Measurements from ENCODE around the gene FOXJ1.

DNA sequence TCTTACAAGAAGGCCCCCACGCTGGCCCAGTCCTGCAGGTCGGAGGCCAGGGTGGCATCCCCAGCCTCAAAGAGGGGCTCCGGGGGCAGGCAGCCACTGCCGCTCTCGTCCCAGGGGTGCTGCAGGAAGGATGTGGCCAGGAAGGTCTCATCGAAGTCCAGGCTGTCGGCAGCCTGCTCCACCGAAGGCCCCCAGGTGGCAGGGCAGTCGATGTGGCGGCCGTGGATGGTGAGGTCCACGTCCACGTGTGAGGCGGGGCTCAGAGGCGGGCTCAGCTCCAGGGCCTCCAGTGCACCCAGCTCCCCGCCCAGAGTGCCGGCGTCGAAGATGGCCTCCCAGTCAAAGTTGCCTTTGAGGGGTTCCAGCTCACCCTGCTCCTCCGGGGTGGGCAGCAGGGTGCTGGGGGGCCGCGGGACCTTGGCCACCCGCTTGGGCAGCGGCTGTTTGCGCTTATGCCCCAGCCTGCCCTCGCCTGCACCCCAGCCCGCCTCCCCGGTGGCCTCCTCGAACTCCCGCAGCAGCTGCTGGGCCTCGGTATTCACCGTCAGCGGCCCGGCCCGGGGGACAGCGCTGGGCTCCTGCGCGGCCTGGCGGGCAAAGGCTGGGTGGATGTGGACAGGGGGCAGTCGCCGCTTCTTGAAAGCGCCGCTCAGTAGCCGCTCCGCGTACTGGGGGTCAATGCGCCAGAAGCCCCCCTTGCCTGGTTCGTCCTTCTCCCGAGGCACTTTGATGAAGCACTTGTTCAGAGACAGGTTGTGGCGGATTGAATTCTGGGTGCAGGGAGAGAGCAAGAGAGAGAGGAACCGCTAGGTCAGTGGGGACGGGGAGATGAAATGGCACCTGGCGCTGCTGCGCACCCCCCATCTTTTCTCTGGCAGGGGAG, 3.5 kb downstream of the FOXJ1 start:
- TF ChIP-seq, protein P1, sequence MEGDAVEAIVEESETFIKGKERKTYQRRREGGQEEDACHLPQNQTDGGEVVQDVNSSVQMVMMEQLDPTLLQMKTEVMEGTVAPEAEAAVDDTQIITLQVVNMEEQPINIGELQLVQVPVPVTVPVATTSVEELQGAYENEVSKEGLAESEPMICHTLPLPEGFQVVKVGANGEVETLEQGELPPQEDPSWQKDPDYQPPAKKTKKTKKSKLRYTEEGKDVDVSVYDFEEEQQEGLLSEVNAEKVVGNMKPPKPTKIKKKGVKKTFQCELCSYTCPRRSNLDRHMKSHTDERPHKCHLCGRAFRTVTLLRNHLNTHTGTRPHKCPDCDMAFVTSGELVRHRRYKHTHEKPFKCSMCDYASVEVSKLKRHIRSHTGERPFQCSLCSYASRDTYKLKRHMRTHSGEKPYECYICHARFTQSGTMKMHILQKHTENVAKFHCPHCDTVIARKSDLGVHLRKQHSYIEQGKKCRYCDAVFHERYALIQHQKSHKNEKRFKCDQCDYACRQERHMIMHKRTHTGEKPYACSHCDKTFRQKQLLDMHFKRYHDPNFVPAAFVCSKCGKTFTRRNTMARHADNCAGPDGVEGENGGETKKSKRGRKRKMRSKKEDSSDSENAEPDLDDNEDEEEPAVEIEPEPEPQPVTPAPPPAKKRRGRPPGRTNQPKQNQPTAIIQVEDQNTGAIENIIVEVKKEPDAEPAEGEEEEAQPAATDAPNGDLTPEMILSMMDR (IDR thresholded peaks at IDR 0.05), result no peak
- TF ChIP-seq POLR2A (IDR thresholded peaks at IDR 0.05) (no peak), POLR2AphosphoS5 (IDR thresholded peaks at IDR 0.05) (no peak), EP300 (IDR thresholded peaks at IDR 0.05; ENCODE audit: low read depth) (no peak)
